K562 (cell line): ENCODE data around the gene CAMK2N1. TPM values are rescaled to one million over a fixed set of nuclear protein-coding genes. Genes with fewer than 3 reads are reported as not detected.

Experiments
- ATAC-seq: fragments of 200-7000 bp; cut with Tn5 transposase; 3 replicates; pipeline ENCODE4 v1.9.1; 2020; ENCODE audit warnings: moderate library complexity
- BruUV-seq: library from RNA; stranded (reverse); fragments of 400-500 nt; replicated peaks from 2 replicates; lab custom pipeline; 2021; lab: Mats Ljungman, UMichigan
- CTCF ChIA-PET: fragments of 300-600 bp; formaldehyde crosslinking; extraction: SDS; loops from one replicate; lab custom pipeline; 2021; ENCODE audit warnings: low intra/inter-chr PET ratio; lab: Yijun Ruan, JAX
- POLR2A ChIA-PET: fragments of 300-600, 350-650 bp; sonication (Branson Sonifier 250); formaldehyde crosslinking; extraction: SDS; loops from one replicate; lab custom pipeline; 2021; ENCODE audit warnings: antibody characterized with exemption, inconsistent platforms; lab: Yijun Ruan, JAX
- DNase-seq, 4 experiments: peaks; one replicate each; pipeline versions ENCODE4 v3.0.0 to v3.0.0-alpha.2; 2011 to 2018; ENCODE audit warnings: low spot score in 3 of 4, mixed read lengths in 3 of 4; ENCODE audit errors: extremely low read depth in 1 of 4
- FAIRE-seq: peaks from 2 replicates; lab custom pipeline; 2011; peaks lifted over from hg19 to GRCh38; lab: Jason Lieb, UNC
- H2AFZ ChIP-seq: 2 replicates; pipeline ENCODE4 v1.6.0; 2011; ENCODE audit warnings: low read depth, low read length, control low read depth, inconsistent platforms
- H3K27ac ChIP-seq: fragments of 200-600 bp; 3 replicates; pipeline ENCODE4 v1.8.0; 2011; ENCODE audit warnings: low read depth, mild to moderate bottlenecking, control low read depth, inconsistent platforms, low read length, moderate library complexity, mixed read lengths; ENCODE audit errors: extremely low read depth
- H3K27me3 ChIP-seq, 2 experiments: fragments of 300-600 bp in 1 of 2; 2 replicates in 1 of 2; 3 replicates in 1 of 2; pipeline versions ENCODE4 v1.6.0 to v1.8.0; 2011; ENCODE audit warnings: inconsistent platforms in 2 of 2, low read length in 2 of 2, mild to moderate bottlenecking in 1 of 2, mixed read lengths in 1 of 2, moderate library complexity in 1 of 2; ENCODE audit not compliant: control insufficient read depth in 2 of 2, insufficient read depth in 2 of 2
- H3K36me3 ChIP-seq: fragments of 300-600 bp; 3 replicates; pipeline ENCODE4 v1.8.0; 2011; ENCODE audit warnings: mild to moderate bottlenecking, low read length, inconsistent platforms; ENCODE audit not compliant: control insufficient read depth, insufficient read depth
- H3K4me1 ChIP-seq, 2 experiments: fragments of 200-600 bp in 1 of 2; replicated peaks in 1 of 2; 2 replicates in 1 of 2; 3 replicates in 1 of 2; pipeline versions ENCODE4 v1.5.1 to v1.8.0; 2011; ENCODE audit warnings: inconsistent platforms in 2 of 2, low read length in 2 of 2, mild to moderate bottlenecking in 1 of 2, mixed read lengths in 1 of 2, moderate library complexity in 1 of 2; ENCODE audit not compliant: control insufficient read depth in 2 of 2, insufficient read depth in 2 of 2
- H3K4me2 ChIP-seq: 2 replicates; pipeline ENCODE4 v1.6.1; 2011; ENCODE audit warnings: low read length, control low read depth, inconsistent platforms, mixed read lengths; ENCODE audit not compliant: insufficient read depth
- H3K4me3 ChIP-seq: fragments of 200-600 bp; sonication (generic), shearing (Covaris generic); 2 replicates; pipeline ENCODE4 v1.5.1; 2016; ENCODE audit warnings: control low read depth, inconsistent platforms
- H3K79me2 ChIP-seq: fragments of 200-600 bp; 3 replicates; pipeline ENCODE4 v1.8.0; 2011; ENCODE audit warnings: low read length, inconsistent platforms; ENCODE audit not compliant: control insufficient read depth, insufficient read depth
- H3K9ac ChIP-seq, 2 experiments: 2 replicates each; pipeline versions ENCODE4 v1.6.0 to v1.6.1; 2011; ENCODE audit warnings: low read depth in 2 of 2, low read length in 2 of 2, control low read depth in 1 of 2, inconsistent platforms in 1 of 2, mild to moderate bottlenecking in 1 of 2, mixed read lengths in 1 of 2; ENCODE audit not compliant: insufficient read depth in 1 of 2
- H3K9me1 ChIP-seq: one replicate; pipeline ENCODE4 v1.6.0; 2011; ENCODE audit warnings: inconsistent platforms, mild to moderate bottlenecking, low read length, moderate library complexity; ENCODE audit not compliant: control insufficient read depth, insufficient read depth
- H3K9me3 ChIP-seq: replicated peaks from 2 replicates; pipeline ENCODE4 v1.5.1; 2011; ENCODE audit warnings: low read depth, low read length, inconsistent platforms; ENCODE audit not compliant: control insufficient read depth, insufficient read depth
- H4K20me1 ChIP-seq: replicated peaks from 2 replicates; pipeline ENCODE4 v1.6.1; 2011; ENCODE audit warnings: low read length, inconsistent platforms, mixed read lengths; ENCODE audit not compliant: control insufficient read depth, insufficient read depth
- COPS2 ChIP-seq: fragments of 450-650 bp; conservative IDR thresholded peaks from 2 replicates; pipeline ENCODE4 v1.6.1; 2016; ENCODE audit warnings: mild to moderate bottlenecking, moderate library complexity
- ZKSCAN8 ChIP-seq: fragments of 200-800 bp; sonication (Bioruptor generic); IDR thresholded peaks from 2 replicates; pipeline ENCODE4 v1.6.1; 2016; ENCODE audit warnings: missing genetic modification characterization, missing compliant biosample characterization
- ZNF282 ChIP-seq: sonication (generic); formaldehyde crosslinking; IDR thresholded peaks from 2 replicates; pipeline ENCODE4 v1.8.1; 2023; ENCODE audit warnings: missing genetic modification reagents
- ZNF324 ChIP-seq: fragments of 250-450 bp; sonication (Bioruptor Pico); IDR thresholded peaks from 2 replicates; pipeline ENCODE4 v1.4.0; 2020; ENCODE audit warnings: mild to moderate bottlenecking
- WGBS: fragments of 100-300 bp; shearing (Covaris generic); methylation state at CpG from one replicate; pipeline ENCODE4 v1.1.6; 2016; ENCODE audit warnings: low coverage, mixed read lengths; ENCODE audit not compliant: insufficient coverage; ENCODE audit errors: missing lambda C conversion rate; 5-methylcytosine and 5-hydroxymethylcytosine counted together
- in situ Hi-C: fragments of 300-500 bp; cut with MboI; formaldehyde crosslinking; loops from 4 replicates; pipeline ENCODE4 v1.15.0; 2018; ENCODE audit warnings: inconsistent platforms, mixed read lengths
- intact Hi-C: fragments of 100-400 bp; cut with micrococcal nuclease; formaldehyde crosslinking; loops from 2 replicates; pipeline ENCODE4 v1.14.2; 2022
- polyA plus RNA-seq, 8 experiments: library from polyadenylated mRNA; depleted of rRNA in 4 of 8; stranded (reverse) in 5 of 8; unstranded in 3 of 8; fragments of >200 nt; fragmentation: Nextera tagmentation in 2 of 8; fragmentation: Illumina TruSeq in 1 of 8; extraction: Ambion mirVana in 2 of 8; extraction: Trizol in 1 of 8; gene quantifications; 2 replicates each; pipeline versions ENCODE4 v1.2.1 to v1.2.3, GENCODE V29; 2011 to 2014; ENCODE audit warnings: inconsistent platforms in 1 of 8, missing spikeins in 1 of 8
- total RNA-seq, 7 experiments: library from RNA; depleted of rRNA in 6 of 7; stranded (reverse); fragments of >200 nt in 6 of 7; fragmentation: Illumina TruSeq in 2 of 7; extraction: Trizol in 2 of 7; gene quantifications; 2 replicates each; pipeline versions ENCODE4 v1.2.1 to v1.2.3, GENCODE V29; 2011 to 2021; ENCODE audit warnings: low replicate concordance in 1 of 7

CAMK2N1 gene
- total and polyA plus RNA-seq, 9 of the 15 experiments (the other 6 are each of a cell fraction or from before 2014, with no cell fraction given): 0.09 to 1.4 (median 0.34) TPM

GRCh38 chr1:20480243-20480944 lies 5.6 kb downstream of the CAMK2N1 start:
- H3K4me3 ChIP-seq: no peak overlapping the region
- peaks cover 13 to 59% of the 10 kb centered on the region in 2 experiments for H3K27me3 ChIP-seq
- no peak overlapping the region for H2AFZ ChIP-seq
- H3K4me2 ChIP-seq: no peak overlapping the region
- no peaks in the 10 kb centered on the region; the same call in 1 of the 2 replicates for H4K20me1 ChIP-seq
- ATAC-seq (no peak), DNase-seq (no peak), FAIRE-seq (no peak)
- H3K9me1 ChIP-seq: no peaks in the 10 kb centered on the region
- in situ Hi-C loops (no loop called here), intact Hi-C loops (no loop called here)
- ChIA-PET CTCF (no interaction called here), POLR2A (no interaction called here)
- BruUV-seq: no TSS peak
- peaks cover 5 to 27% of the 10 kb centered on the region in 2 experiments; a peak in 4 of 5 replicates for H3K4me1 ChIP-seq
- H3K36me3 ChIP-seq: no peaks in the 10 kb centered on the region
- H3K9ac ChIP-seq: no peak overlapping the region
- TF ChIP-seq ZNF282 (CRISPR knock-in tag): no peak
- peak; percentile 91 for TF ChIP-seq ZKSCAN8 (CRISPR knock-in tag)
- H3K9me3 ChIP-seq: no peaks in the 10 kb centered on the region
- 1% methylated on average over 10 of the region's 10 CpGs for WGBS
- no peaks in the 10 kb centered on the region for H3K79me2 ChIP-seq
- no peak overlapping the region for H3K27ac ChIP-seq

GRCh38 chr1:20479840-20480239 lies 6.2 kb downstream of the CAMK2N1 start:
- H3K27ac ChIP-seq: no peak overlapping the region
- no peak for FAIRE-seq
- H3K79me2 ChIP-seq: no peaks in the 10 kb centered on the region
- TF ChIP-seq ZNF324 (CRISPR knock-in tag) (no peak), COPS2 (no peak)

More at GRCh38 chr1:20479840-20480239, 6.2 kb downstream of the CAMK2N1 start:
- BruUV-seq: no TSS peak
- H3K9me3 ChIP-seq: no peaks in the 10 kb centered on the region
- H3K27me3 ChIP-seq: peaks cover 10 to 57% of the 10 kb centered on the region in 2 experiments
- H3K4me1 ChIP-seq: peaks cover 5 to 22% of the 10 kb centered on the region in 2 experiments; a peak in 4 of 5 replicates
- H3K9me1 ChIP-seq: no peaks in the 10 kb centered on the region
- CTCF ChIA-PET: no interaction called here
- H3K4me3 ChIP-seq: no peak overlapping the region
- 1% methylated on average over 4 of the region's 4 CpGs for WGBS
- H3K4me2 ChIP-seq: no peak overlapping the region
- H4K20me1 ChIP-seq: no peaks in the 10 kb centered on the region; the same call in 1 of the 2 replicates
- H3K9ac ChIP-seq: no peak overlapping the region
- in situ Hi-C loops (no loop called here), intact Hi-C loops (no loop called here)
- ATAC-seq (no peak), DNase-seq (no peak)
- POLR2A ChIA-PET: no interaction called here
- H2AFZ ChIP-seq: no peak overlapping the region
- H3K36me3 ChIP-seq: no peaks in the 10 kb centered on the region
